ENCODE results near the gene ZNF557.

DNA sequence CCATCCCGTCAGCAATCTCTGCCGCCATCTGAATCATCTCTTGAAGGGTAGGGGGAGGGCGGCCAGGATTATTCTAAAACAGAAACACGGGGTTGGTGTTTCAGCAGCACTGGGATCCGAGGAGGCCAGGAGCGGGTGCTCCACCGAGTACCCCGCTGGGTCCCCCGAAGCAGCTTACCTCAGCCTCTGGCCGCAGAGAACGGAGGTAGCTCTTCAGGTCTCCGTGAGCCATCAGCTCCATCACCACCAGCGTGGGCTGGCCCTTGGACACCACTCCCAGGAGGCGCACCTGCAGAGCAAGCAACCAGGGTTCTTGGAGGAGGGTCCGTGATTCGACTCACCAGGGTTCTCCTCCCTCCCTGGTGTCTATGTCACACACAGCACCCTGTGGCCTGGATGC is 53.2 kb downstream of the ZNF557 start:
- TF ChIP-seq CTCF (IDR thresholded peaks at IDR 0.05) (no peak), POLR2A (IDR thresholded peaks at IDR 0.05) (no peak)

Measured in esophagus squamous epithelium (tissue), 4 donors.